Measurements from ENCODE around the gene DNM2.

- TF ChIP-seq POLR2AphosphoS5 (IDR thresholded peaks at IDR 0.05; ENCODE audit: control insufficient read depth, insufficient read depth, low read depth, low read length): no peak
- no peak for TF ChIP-seq ATF6 (CRISPR knock-in tag; IDR thresholded peaks at IDR 0.05)
- no peak for TF ChIP-seq ZBTB1 (CRISPR knock-in tag; IDR thresholded peaks at IDR 0.05; ENCODE audit: borderline replicate concordance, low read depth)
- TF ChIP-seq E2F6 (IDR thresholded peaks at IDR 0.05; ENCODE audit: borderline replicate concordance in 1 of 2, extremely low read depth in 1 of 2, insufficient read depth in 1 of 2, insufficient read length in 1 of 2, low read depth in 1 of 2, low read length in 1 of 2, poor library complexity in 1 of 2, severe bottlenecking in 1 of 2): no peak
- TF ChIP-seq CTCF (IDR thresholded peaks at IDR 0.05 in 2 of 3, conservative IDR thresholded peaks at IDR 0.05 in 1 of 3; ENCODE audit: insufficient read depth in 2 of 3, low read depth in 1 of 3, low read length in 3 of 3): no peak
- TF ChIP-seq ZNF639 (CRISPR knock-in tag; conservative IDR thresholded peaks at IDR 0.05 in 1 of 2, IDR thresholded peaks at IDR 0.05 in 1 of 2): no peak
- TF ChIP-seq E2F1 (CRISPR knock-in tag; IDR thresholded peaks at IDR 0.05): no peak
Observed at GRCh38 chr19:10800488-10800887, 82.6 kb downstream of the DNM2 start.
